Suprapubic skin (tissue), 4 donors: ENCODE data around the gene VAV1. TPM values are rescaled to one million over a fixed set of nuclear protein-coding genes. Genes with fewer than 3 reads are reported as not detected.
"Not testable (repeated sequence)": the region's sequence is repeated elsewhere in the genome, so short reads cannot be mapped to it uniquely, and the experiment has no call there.

ENCODE experiments used
- DNase-seq, 2 donors: peaks; one replicate each; pipeline ENCODE4 v3.0.0-alpha.2; 2019; ENCODE audit warnings: low spot score in 2 of 2
- H3K27ac ChIP-seq: fragments of 200-600 bp; sonication (generic); one replicate; pipeline ENCODE4 v1.5.1; 2019
- H3K27me3 ChIP-seq: fragments of 200-600 bp; sonication (generic); one replicate; pipeline ENCODE4 v1.5.1; 2019
- H3K36me3 ChIP-seq: fragments of 200-600 bp; sonication (generic); one replicate; pipeline ENCODE4 v1.5.1; 2019
- H3K4me1 ChIP-seq: fragments of 200-600 bp; sonication (generic); one replicate; pipeline ENCODE4 v1.5.1; 2019
- H3K4me3 ChIP-seq: fragments of 200-600 bp; sonication (generic); one replicate; pipeline ENCODE4 v1.5.1; 2019; ENCODE audit warnings: mild to moderate bottlenecking
- H3K9me3 ChIP-seq: fragments of 200-600 bp; sonication (generic); one replicate; pipeline ENCODE4 v1.5.1; 2019
- CTCF ChIP-seq, 2 donors: fragments of 200-600 bp in 1 of 2; fragments of 450-650 bp in 1 of 2; sonication (generic) in 1 of 2; IDR thresholded peaks; one replicate each; pipeline ENCODE4 v1.5.1; 2016 to 2019; ENCODE audit warnings: antibody characterized with exemption in 2 of 2, mild to moderate bottlenecking in 1 of 2, moderate library complexity in 1 of 2
- EP300 ChIP-seq: sonication (generic); formaldehyde crosslinking; IDR thresholded peaks from one replicate; pipeline ENCODE4 v1.6.1; 2017; ENCODE audit warnings: antibody characterized with exemption
- POLR2A ChIP-seq, 2 donors: fragments of 450-650 bp; IDR thresholded peaks; one replicate each; pipeline ENCODE4 v1.6.1; 2017; ENCODE audit warnings: antibody characterized with exemption in 2 of 2, mild to moderate bottlenecking in 2 of 2, moderate library complexity in 2 of 2
- POLR2AphosphoS5 ChIP-seq, 3 donors: sonication (generic); formaldehyde crosslinking; IDR thresholded peaks; one replicate each; pipeline ENCODE4 v1.6.1; 2017; ENCODE audit warnings: antibody characterized with exemption in 3 of 3
- WGBS: methylation state at CpG from one replicate; pipeline ENCODE4 v1.1.5; 2018; 5-methylcytosine and 5-hydroxymethylcytosine counted together
- total RNA-seq, 4 donors: library from RNA; depleted of rRNA; stranded (reverse); fragments of >200 nt; gene quantifications; one replicate each; pipeline ENCODE4 v1.1.0, GENCODE V29; 2016

The VAV1 gene
- total RNA-seq, 4 donors from 2014 or later: 1.1 to 3.1 (median 1.2) TPM

GRCh38 chr19:6796278-6796677 lies 23.8 kb downstream of the VAV1 start:
- WGBS: 82% methylated on average over 4 of the region's 4 CpGs
- no peak for DNase-seq
- Histone ChIP-seq H3K4me1 (peaks cover 6% of the 10 kb centered on the region), H3K27me3 (peaks cover under 1% of the 10 kb centered on the region), H3K27ac (no peak overlapping the region), H3K9me3 (peaks cover 4% of the 10 kb centered on the region), H3K4me3 (no peak overlapping the region), H3K36me3 (no peaks in the 10 kb centered on the region)
- TF ChIP-seq POLR2AphosphoS5 (IDR thresholded peaks at IDR 0.05) (no peak), EP300 (no peak), POLR2A (IDR thresholded peaks at IDR 0.05) (no peak), CTCF (IDR thresholded peaks at IDR 0.05) (no peak)

GRCh38 chr19:6797646-6798045 lies 25.1 kb downstream of the VAV1 start:
- DNase-seq: no peak
- H3K27me3 ChIP-seq: peaks cover 5% of the 10 kb centered on the region
- no peak overlapping the region for H3K27ac ChIP-seq
- peaks cover 4% of the 10 kb centered on the region for H3K9me3 ChIP-seq
- no peaks in the 10 kb centered on the region for H3K36me3 ChIP-seq
- no peak overlapping the region for H3K4me3 ChIP-seq
- TF ChIP-seq EP300 (no peak), POLR2AphosphoS5 (IDR thresholded peaks at IDR 0.05) (no peak), CTCF (IDR thresholded peaks at IDR 0.05) (no peak), POLR2A (IDR thresholded peaks at IDR 0.05) (no peak)
- 80% methylated on average over 9 of the region's 9 CpGs for WGBS
- H3K4me1 ChIP-seq: peaks cover 11% of the 10 kb centered on the region

GRCh38 chr19:6800160-6800790 lies 27.8 kb downstream of the VAV1 start:
- H3K36me3 ChIP-seq, H3K4me3 ChIP-seq, H3K9me3 ChIP-seq, H3K27me3 ChIP-seq, H3K27ac ChIP-seq, DNase-seq: not testable (repeated sequence)
- 71% methylated on average over 14 of the region's 14 CpGs for WGBS
- H3K4me1 ChIP-seq: peaks cover 11% of the 10 kb centered on the region

DNA sequence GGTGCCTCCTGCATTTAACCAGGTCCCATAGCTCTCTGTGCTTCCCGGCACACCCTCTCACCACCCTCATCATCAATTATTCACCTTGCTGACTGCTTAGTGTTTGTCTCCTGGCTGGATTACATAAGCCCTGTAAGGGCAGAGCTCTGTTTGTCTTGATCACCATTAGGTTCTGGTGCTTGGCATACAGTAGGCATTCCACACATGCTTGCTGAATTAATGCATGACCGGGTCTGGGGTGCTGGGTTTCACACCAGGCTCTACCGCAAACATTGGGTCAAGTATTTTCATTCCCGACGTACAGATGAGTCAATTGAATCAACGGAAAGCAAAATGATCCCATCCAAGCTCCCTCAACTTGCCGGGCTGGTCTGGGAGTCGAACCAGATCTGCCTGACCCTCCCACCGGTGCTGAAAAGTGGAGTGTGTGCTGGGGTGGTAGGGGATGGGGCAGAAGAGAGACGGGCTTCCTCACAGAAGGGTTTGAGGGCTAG lies 28.5 kb downstream of the VAV1 start:
- 11% methylated on average over 9 of the region's 10 CpGs for WGBS
- Histone ChIP-seq H3K27me3 (peaks cover 5% of the 10 kb centered on the region), H3K4me3 (peak overlapping the region; percentile 40), H3K4me1 (peaks cover 11% of the 10 kb centered on the region), H3K9me3 (no peaks in the 10 kb centered on the region), H3K27ac (peak overlapping the region; percentile 4), H3K36me3 (no peaks in the 10 kb centered on the region)
- no peak for DNase-seq
- TF ChIP-seq CTCF (IDR thresholded peaks at IDR 0.05) (no peak), POLR2A (IDR thresholded peaks at IDR 0.05) (no peak), POLR2AphosphoS5 (IDR thresholded peaks at IDR 0.05) (no peak), EP300 (no peak)

GRCh38 chr19:6801485-6802086 lies 29.1 kb downstream of the VAV1 start:
- Histone ChIP-seq H3K9me3 (no peaks in the 10 kb centered on the region), H3K27me3 (peaks cover 5% of the 10 kb centered on the region), H3K4me1 (peaks cover 11% of the 10 kb centered on the region), H3K27ac (peak overlapping the region; percentile 4), H3K4me3 (peak overlapping the region; percentile 40), H3K36me3 (no peaks in the 10 kb centered on the region)
- peak in 1 of 2 donors; percentile 74 for DNase-seq
- WGBS: 5% methylated on average over 7 of the region's 19 CpGs
- TF ChIP-seq CTCF (IDR thresholded peaks at IDR 0.05) (no peak), EP300 (no peak), POLR2A (IDR thresholded peaks at IDR 0.05) (no peak), POLR2AphosphoS5 (IDR thresholded peaks at IDR 0.05) (no peak)
